ENCODE data around the gene AFDN. TPM values are rescaled to one million over a fixed set of nuclear protein-coding genes. Genes with fewer than 3 reads are reported as not detected.

The AFDN gene
- total and polyA plus RNA-seq, 3 donors from 2014 or later = 87.6 to 333 (median 291) TPM

GRCh38 chr6:167828325-167828956, 1.7 kb downstream of the AFDN start:
- WGBS, 2 donors = 19 to 27% methylated on average over 4 of the region's 4 CpGs
- TF ChIP-seq CTCF (IDR thresholded peaks at IDR 0.05) (no peak), POLR2A (IDR thresholded peaks at IDR 0.05) (no peak)
- Histone ChIP-seq H3K27ac (peak overlapping the region; percentile 85 to 90), H3K36me3 (ENCODE audit: low read depth, missing control alignments) (no peaks in the 10 kb centered on the region), H3K27me3 (no peaks in the 10 kb centered on the region), H3K9me3 (no peaks in the 10 kb centered on the region), H3K4me1 (peaks cover 22% of the 10 kb centered on the region), H3K4me3 (peak overlapping the region; percentile 68 to 80)
- intact Hi-C loops (cut with DNase I; ENCODE audit: low total_unique reads) = no loop called here
- no peak for DNase-seq

- peak overlapping the region; percentile 10 to 33 for H3K27ac ChIP-seq
- H3K4me3 ChIP-seq = no peak overlapping the region
- H3K36me3 ChIP-seq (ENCODE audit: low read depth, missing control alignments) = no peaks in the 10 kb centered on the region
- DNase-seq = no peak
- intact Hi-C loops (cut with DNase I; ENCODE audit: low total_unique reads) = no loop called here
- peaks cover 25% of the 10 kb centered on the region for H3K4me1 ChIP-seq
- H3K27me3 ChIP-seq = no peaks in the 10 kb centered on the region
- TF ChIP-seq CTCF (IDR thresholded peaks at IDR 0.05) = no peak
- no peak for TF ChIP-seq POLR2A (IDR thresholded peaks at IDR 0.05)
- H3K9me3 ChIP-seq = no peaks in the 10 kb centered on the region
Observed at GRCh38 chr6:167829513-167829912, 2.8 kb downstream of the AFDN start.

GRCh38 chr6:167831281-167831828, 4.6 kb downstream of the AFDN start:
- Histone ChIP-seq H3K4me3 (no peak overlapping the region), H3K27me3 (no peaks in the 10 kb centered on the region), H3K27ac (no peak overlapping the region), H3K9me3 (no peaks in the 10 kb centered on the region), H3K4me1 (peaks cover 25% of the 10 kb centered on the region), H3K36me3 (ENCODE audit: low read depth, missing control alignments) (no peaks in the 10 kb centered on the region)
- intact Hi-C loops (cut with DNase I; ENCODE audit: low total_unique reads) = no loop called here
- WGBS, 2 donors = 43 to 49% methylated on average over 3 of the region's 3 CpGs
- TF ChIP-seq CTCF (IDR thresholded peaks at IDR 0.05) = no peak
- TF ChIP-seq POLR2A (IDR thresholded peaks at IDR 0.05) = no peak
- no peak for DNase-seq

GRCh38 chr6:167832497-167833395, 6.0 kb downstream of the AFDN start:
- no peak for DNase-seq
- intact Hi-C loops (cut with DNase I; ENCODE audit: low total_unique reads) = no loop called here
- TF ChIP-seq POLR2A (IDR thresholded peaks at IDR 0.05) (no peak), CTCF (IDR thresholded peaks at IDR 0.05) (no peak)
- H3K9me3 ChIP-seq = no peaks in the 10 kb centered on the region
- 38 to 40% methylated on average over 4 of the region's 4 CpGs for WGBS, 2 donors
- H3K36me3 ChIP-seq (ENCODE audit: low read depth, missing control alignments) = no peaks in the 10 kb centered on the region
- peaks cover 25% of the 10 kb centered on the region for H3K4me1 ChIP-seq
- H3K27ac ChIP-seq = no peak overlapping the region
- no peak overlapping the region for H3K4me3 ChIP-seq
- H3K27me3 ChIP-seq = no peaks in the 10 kb centered on the region
